ENCODE data around the gene USP3. TPM values are rescaled to one million over a fixed set of nuclear protein-coding genes. Genes with fewer than 3 reads are reported as not detected.
A peak's percentile ranks its signal among the peaks of the same experiment; 100 is the strongest.

USP3 gene
- total and polyA plus RNA-seq, 2 donors (not counting 1 experiment from before 2014, with no cell fraction given) = 43.4 to 152 TPM

DNA sequence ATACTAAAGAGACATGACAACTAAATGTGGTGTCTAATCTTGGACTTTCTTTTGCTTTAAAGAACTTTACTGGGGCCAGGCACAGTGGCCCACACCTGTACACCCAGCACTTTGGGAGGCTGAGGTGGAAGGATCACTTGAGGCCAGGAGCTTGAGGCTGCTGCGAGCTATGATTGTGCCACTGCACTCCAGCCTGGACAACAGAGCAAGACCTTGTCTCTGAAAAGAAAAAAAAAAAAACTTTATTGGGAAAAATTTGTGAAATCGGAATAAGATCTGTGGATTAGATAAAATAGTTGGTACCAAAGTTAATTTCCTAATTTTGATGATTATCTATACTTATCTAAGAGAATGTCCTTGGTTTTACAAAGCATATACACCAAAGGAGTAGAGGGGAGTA, 34.4 kb upstream of the USP3 start:
- no peak overlapping the region for H3K4me2 ChIP-seq (replicated peaks; ENCODE audit: low read depth, low read length, poor library complexity, severe bottlenecking)
- H2AFZ ChIP-seq (ENCODE audit: insufficient read depth, low read depth, low read length, poor library complexity, severe bottlenecking) = no peak overlapping the region
- no peaks in the 10 kb centered on the region for H4K20me1 ChIP-seq (ENCODE audit: control insufficient read depth, insufficient read depth, low read length, poor library complexity, severe bottlenecking)
- H3K27me3 Mint-ChIP-seq = no peaks in the 10 kb centered on the region
- H3K9me3 Mint-ChIP-seq (ENCODE audit: insufficient read depth) = no peaks in the 10 kb centered on the region
- no peaks in the 10 kb centered on the region for H3K36me3 ChIP-seq (replicated peaks in 1 of 2; ENCODE audit: control extremely low read depth in 1 of 2, control insufficient read depth in 1 of 2, extremely low read depth in 1 of 2, insufficient read depth in 2 of 2, low read length in 1 of 2)
- WGBS (ENCODE audit: insufficient coverage) = 20% methylated on average over 1 of the region's 2 CpGs
- no peak overlapping the region for H3K4me3 ChIP-seq (ENCODE audit: control extremely low read depth in 1 of 5, extremely low read depth in 1 of 5, insufficient read depth in 1 of 5, low read depth in 2 of 5, low read length in 4 of 5)
- no peaks in the 10 kb centered on the region for H3K9me3 ChIP-seq (ENCODE audit: control extremely low read depth in 1 of 3, control insufficient read depth in 2 of 3, insufficient read depth in 1 of 3, low read length in 2 of 3)
- no peak overlapping the region for H3K27ac Mint-ChIP-seq
- intact Hi-C loops (cut with micrococcal nuclease) = loop anchor here (5.0 kb wide), 1 partner anchor 622 kb away; the partner anchor contains the start of gene CIAO2A
- CTCF ChIA-PET = interaction anchor here (0.7 to 8.3 kb wide), 7 partner anchors 13 to 336 kb away, joined by 3 to 148 read pairs (median 4); partner anchors contain the start of gene USP3
- H3K4me1 ChIP-seq (ENCODE audit: control insufficient read depth in 2 of 2, insufficient read depth in 2 of 2, low read length in 2 of 2) = peaks cover 28 to 36% of the 10 kb centered on the region in 2 donors
- DNase-seq (no peak), ATAC-seq (ENCODE audit: low read depth) (no peak)
- peaks cover 60% of the 10 kb centered on the region for H3K4me1 Mint-ChIP-seq
- POLR2A ChIA-PET = interaction anchor here (0.7 to 0.8 kb wide), 2 partner anchors 35 to 36 kb away, joined by 3 read pairs; partner anchors contain the start of gene USP3
- no peaks in the 10 kb centered on the region for H3K27me3 ChIP-seq (replicated peaks in 1 of 4; ENCODE audit: control extremely low read depth in 1 of 4, control insufficient read depth in 3 of 4, insufficient read depth in 4 of 4, low read length in 3 of 4)
- H3K79me2 ChIP-seq (ENCODE audit: control insufficient read depth, insufficient read depth, low read length) = no peaks in the 10 kb centered on the region
- no peak overlapping the region for H3K9ac ChIP-seq (ENCODE audit: low read length)
- no peak overlapping the region for H3K4me3 Mint-ChIP-seq
- H3K27ac ChIP-seq (ENCODE audit: low read length in 2 of 2) = no peak overlapping the region
- TF ChIP-seq EZH2 (IDR thresholded peaks at IDR 0.05; ENCODE audit: borderline replicate concordance, insufficient read depth, low read depth, low read length, poor library complexity, severe bottlenecking) = no peak
- TF ChIP-seq, protein P1, sequence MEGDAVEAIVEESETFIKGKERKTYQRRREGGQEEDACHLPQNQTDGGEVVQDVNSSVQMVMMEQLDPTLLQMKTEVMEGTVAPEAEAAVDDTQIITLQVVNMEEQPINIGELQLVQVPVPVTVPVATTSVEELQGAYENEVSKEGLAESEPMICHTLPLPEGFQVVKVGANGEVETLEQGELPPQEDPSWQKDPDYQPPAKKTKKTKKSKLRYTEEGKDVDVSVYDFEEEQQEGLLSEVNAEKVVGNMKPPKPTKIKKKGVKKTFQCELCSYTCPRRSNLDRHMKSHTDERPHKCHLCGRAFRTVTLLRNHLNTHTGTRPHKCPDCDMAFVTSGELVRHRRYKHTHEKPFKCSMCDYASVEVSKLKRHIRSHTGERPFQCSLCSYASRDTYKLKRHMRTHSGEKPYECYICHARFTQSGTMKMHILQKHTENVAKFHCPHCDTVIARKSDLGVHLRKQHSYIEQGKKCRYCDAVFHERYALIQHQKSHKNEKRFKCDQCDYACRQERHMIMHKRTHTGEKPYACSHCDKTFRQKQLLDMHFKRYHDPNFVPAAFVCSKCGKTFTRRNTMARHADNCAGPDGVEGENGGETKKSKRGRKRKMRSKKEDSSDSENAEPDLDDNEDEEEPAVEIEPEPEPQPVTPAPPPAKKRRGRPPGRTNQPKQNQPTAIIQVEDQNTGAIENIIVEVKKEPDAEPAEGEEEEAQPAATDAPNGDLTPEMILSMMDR (IDR thresholded peaks at IDR 0.05) = no peak

DNA sequence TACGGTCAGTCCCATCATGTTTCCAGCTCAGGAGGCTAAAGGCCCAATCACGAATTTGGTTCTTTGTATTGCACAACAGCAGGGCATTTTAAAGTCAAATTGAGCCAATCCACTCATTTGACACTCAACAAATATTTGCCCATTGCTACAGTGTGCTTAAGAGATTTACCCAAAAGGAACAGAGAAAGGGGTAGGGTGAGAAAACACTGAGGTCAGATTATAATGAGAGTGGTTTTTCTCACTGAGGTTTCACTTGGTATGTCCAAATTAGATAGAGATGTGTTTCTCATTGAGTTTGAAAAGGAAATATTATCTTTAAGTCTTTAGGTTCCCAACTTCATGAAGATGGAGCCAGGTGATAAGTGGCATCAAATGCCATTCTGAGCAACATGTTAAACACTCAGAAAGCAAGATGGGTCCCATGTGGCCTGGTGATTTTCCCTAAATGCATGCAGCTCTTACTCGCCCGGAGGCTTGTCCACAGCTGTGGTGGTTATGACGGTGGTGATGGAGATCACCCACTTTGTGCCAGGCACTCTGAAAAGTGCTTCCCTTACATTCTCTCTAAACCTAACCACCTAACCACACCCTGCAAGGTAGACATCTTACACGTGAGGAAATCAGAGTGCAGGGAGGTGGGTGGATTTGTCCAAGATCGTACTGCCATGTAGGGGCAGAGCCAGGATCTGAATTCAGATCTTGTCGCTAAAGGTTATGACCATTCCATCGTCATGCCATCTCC, 31.2 kb upstream of the USP3 start:
- Mint-ChIP-seq H3K27me3 (no peaks in the 10 kb centered on the region), H3K4me1 (peaks cover 69% of the 10 kb centered on the region), H3K27ac (peak overlapping the region; percentile 97), H3K9me3 (ENCODE audit: insufficient read depth) (no peaks in the 10 kb centered on the region), H3K4me3 (peak overlapping the region; percentile 83)
- Histone ChIP-seq H3K9me3 (ENCODE audit: control extremely low read depth in 1 of 3, control insufficient read depth in 2 of 3, insufficient read depth in 1 of 3, low read length in 2 of 3) (no peaks in the 10 kb centered on the region), H4K20me1 (ENCODE audit: control insufficient read depth, insufficient read depth, low read length, poor library complexity, severe bottlenecking) (no peaks in the 10 kb centered on the region), H3K4me2 (replicated peaks; ENCODE audit: low read depth, low read length, poor library complexity, severe bottlenecking) (peak overlapping the region; percentile 68), H3K36me3 (replicated peaks in 1 of 2; ENCODE audit: control extremely low read depth in 1 of 2, control insufficient read depth in 1 of 2, extremely low read depth in 1 of 2, insufficient read depth in 2 of 2, low read length in 1 of 2) (no peaks in the 10 kb centered on the region), H3K4me3 (ENCODE audit: control extremely low read depth in 1 of 5, extremely low read depth in 1 of 5, insufficient read depth in 1 of 5, low read depth in 2 of 5, low read length in 4 of 5) (no peak overlapping the region), H3K9ac (ENCODE audit: low read length) (peak overlapping the region; percentile 43), H3K4me1 (ENCODE audit: control insufficient read depth in 2 of 2, insufficient read depth in 2 of 2, low read length in 2 of 2) (peaks cover 49 to 53% of the 10 kb centered on the region in 2 donors), H3K27me3 (replicated peaks in 1 of 4; ENCODE audit: control extremely low read depth in 1 of 4, control insufficient read depth in 3 of 4, insufficient read depth in 4 of 4, low read length in 3 of 4) (no peaks in the 10 kb centered on the region), H3K79me2 (ENCODE audit: control insufficient read depth, insufficient read depth, low read length) (peaks cover 21% of the 10 kb centered on the region), H2AFZ (ENCODE audit: insufficient read depth, low read depth, low read length, poor library complexity, severe bottlenecking) (peak overlapping the region; percentile 57), H3K27ac (ENCODE audit: low read length in 2 of 2) (peak overlapping the region; percentile 90 to 95)
- WGBS (ENCODE audit: insufficient coverage) = 79% methylated on average over 4 of the region's 9 CpGs
- no peak for TF ChIP-seq EZH2 (IDR thresholded peaks at IDR 0.05; ENCODE audit: borderline replicate concordance, insufficient read depth, low read depth, low read length, poor library complexity, severe bottlenecking)
- TF ChIP-seq, protein P1 (IDR thresholded peaks at IDR 0.05) = no peak
- peak; percentile 52 for DNase-seq
- ChIA-PET CTCF (interaction anchor here (0.6 to 8.3 kb wide), 11 partner anchors 10 to 229 kb away, joined by 3 to 96 read pairs (median 7); partner anchors contain the start of gene USP3), POLR2A (interaction anchor here (2.1 to 13.7 kb wide), 3 partner anchors 11 to 32 kb away, joined by 12 to 172 read pairs (median 19); partner anchors contain the start of gene USP3)
- ATAC-seq (ENCODE audit: low read depth) = no peak
- intact Hi-C loops (cut with micrococcal nuclease) = loop anchor here (5.0 kb wide), 1 partner anchor 619 kb away; the partner anchor contains the start of gene CIAO2A

Measured in B cell (primary cell).